ENCODE data around the gene NCAM1. TPM values are rescaled to one million over a fixed set of nuclear protein-coding genes. Genes with fewer than 3 reads are reported as not detected.
A peak's percentile ranks its signal among the peaks of the same experiment; 100 is the strongest.
"Not testable (repeated sequence)": the region's sequence is repeated elsewhere in the genome, so short reads cannot be mapped to it uniquely, and the experiment has no call there.

The NCAM1 gene
- polyA plus RNA-seq, 2 of the 4 experiments (the other 2 are of a cell fraction): 0.01 to 0.12 TPM

DNA sequence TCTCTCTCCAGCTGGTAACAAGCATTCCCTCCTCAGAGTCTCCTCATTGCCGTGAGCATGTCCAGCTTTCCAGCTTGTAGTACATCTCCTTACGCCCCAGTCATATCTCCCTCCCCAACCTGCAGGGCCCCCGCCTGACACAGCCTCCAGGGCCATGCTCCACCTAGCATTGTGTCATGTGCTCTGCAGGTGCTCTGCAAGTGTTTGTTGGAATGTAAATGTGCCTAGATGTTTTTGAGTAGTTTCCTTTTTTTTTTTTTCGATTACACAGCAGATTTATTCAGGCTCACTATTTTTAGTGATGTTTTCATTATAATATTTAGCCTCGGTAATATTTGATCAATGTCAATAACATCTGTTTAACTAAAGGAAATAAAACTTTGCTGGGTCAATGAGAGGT is 82.5 kb downstream of the NCAM1 start:
- ATAC-seq (no peak), DNase-seq (ENCODE audit: low read depth in 1 of 2, low spot score in 1 of 2) (no peak), FAIRE-seq (no peak)
- POLR2A ChIA-PET: no interaction called here
- WGBS (ENCODE audit: missing lambda C conversion rate): 26% methylated on average over 5 of the region's 5 CpGs
- Histone ChIP-seq H3K27ac (no peak overlapping the region), H3K4me2 (no peak overlapping the region), H3K9me3 (no peaks in the 10 kb centered on the region), H3K4me1 (no peaks in the 10 kb centered on the region), H3K4me3 (no peak overlapping the region)
- peak; percentile 33 for TF ChIP-seq MAFK (IDR thresholded peaks at IDR 0.05; ENCODE audit: partially characterized antibody)
- TF ChIP-seq PHF8 (IDR thresholded peaks at IDR 0.05; ENCODE audit: borderline replicate concordance, low read depth): no peak
- TF ChIP-seq KDM1A (IDR thresholded peaks at IDR 0.05; ENCODE audit: low read depth): no peak
- no peak for TF ChIP-seq JUNB (IDR thresholded peaks at IDR 0.05)
- CTCF ChIA-PET: no interaction called here

DNA sequence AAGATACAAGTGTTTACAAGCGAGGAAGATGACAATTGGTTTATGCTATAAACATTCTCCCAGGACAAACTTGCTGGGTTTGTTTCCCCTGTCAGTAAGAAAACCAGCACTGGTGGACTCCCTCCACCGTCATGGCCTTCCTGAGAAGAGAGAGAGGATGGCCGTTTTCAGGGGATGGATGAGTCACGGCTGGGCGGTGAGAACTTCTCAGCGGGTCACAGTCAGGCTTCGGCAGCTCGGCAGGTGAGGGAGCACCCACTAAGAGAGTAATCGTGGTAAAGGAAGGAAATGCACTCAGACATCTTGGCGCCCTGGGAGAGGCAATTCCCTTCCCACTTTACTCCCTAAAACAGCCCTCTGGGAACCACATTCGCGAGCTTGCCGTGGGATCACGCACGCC is 83.9 kb downstream of the NCAM1 start:
- DNase-seq (ENCODE audit: low read depth in 1 of 2, low spot score in 1 of 2): no peak
- Histone ChIP-seq H3K27ac (no peak overlapping the region), H3K9me3 (no peaks in the 10 kb centered on the region), H3K4me2 (no peak overlapping the region), H3K4me1 (no peaks in the 10 kb centered on the region), H3K4me3 (no peak overlapping the region)
- FAIRE-seq: no peak
- ChIA-PET POLR2A (no interaction called here), CTCF (interaction anchor here (0.6 kb wide), 1 partner anchor 52 kb away, joined by 3 read pairs; no protein-coding TSS in a partner anchor)
- ATAC-seq: no peak
- 58% methylated on average over 15 of the region's 15 CpGs for WGBS (ENCODE audit: missing lambda C conversion rate)
- TF ChIP-seq CHD4 (IDR thresholded peaks at IDR 0.05; ENCODE audit: borderline replicate concordance) (no peak), FOSB (CRISPR knock-in tag; IDR thresholded peaks at IDR 0.05) (no peak), JUN (IDR thresholded peaks at IDR 0.05) (no peak), RFX5 (IDR thresholded peaks at IDR 0.05) (no peak), RCOR1 (IDR thresholded peaks at IDR 0.05; ENCODE audit: low read depth, low read length) (no peak)

DNA sequence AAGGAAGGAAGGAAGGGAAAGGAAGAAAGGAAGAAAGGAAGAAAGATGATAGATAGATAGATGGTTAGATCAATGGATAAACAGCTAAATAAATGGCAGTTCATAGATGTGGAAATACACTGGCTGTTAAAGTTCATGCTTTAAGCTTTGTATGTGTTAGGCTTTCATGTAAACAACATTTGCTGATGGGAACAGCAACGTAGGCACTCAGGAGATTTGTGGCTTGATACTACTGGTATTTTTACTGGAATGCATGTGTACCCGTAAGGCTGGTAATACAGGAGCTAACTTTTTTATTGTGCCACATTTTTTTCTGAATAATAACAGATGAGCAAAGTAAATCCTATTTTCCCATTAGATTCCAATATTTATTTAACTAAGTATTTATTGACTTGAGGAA is 85.6 kb downstream of the NCAM1 start:
- FAIRE-seq (no peak), ATAC-seq (no peak), DNase-seq (ENCODE audit: low read depth in 1 of 2, low spot score in 1 of 2) (no peak)
- POLR2A ChIA-PET: no interaction called here
- no peak overlapping the region for H3K4me3 ChIP-seq
- no peaks in the 10 kb centered on the region for H3K9me3 ChIP-seq
- no peak overlapping the region for H3K4me2 ChIP-seq
- H3K4me1 ChIP-seq: no peaks in the 10 kb centered on the region
- H3K27ac ChIP-seq: no peak overlapping the region
- CTCF ChIA-PET: no interaction called here
- WGBS (ENCODE audit: missing lambda C conversion rate): 0% methylated on average over 2 of the region's 2 CpGs
- no peak for TF ChIP-seq ZFP36 (IDR thresholded peaks at IDR 0.05; ENCODE audit: borderline replicate concordance, partially characterized antibody)
- no peak for TF ChIP-seq CBX2 (IDR thresholded peaks at IDR 0.05; ENCODE audit: borderline replicate concordance, low read depth)
- TF ChIP-seq HOXA7 (CRISPR knock-in tag; IDR thresholded peaks at IDR 0.05): no peak
- TF ChIP-seq RFX5 (IDR thresholded peaks at IDR 0.05): no peak
- TF ChIP-seq PHF8 (IDR thresholded peaks at IDR 0.05; ENCODE audit: borderline replicate concordance, low read depth): no peak
- no peak for TF ChIP-seq ESRRA (IDR thresholded peaks at IDR 0.05; ENCODE audit: borderline replicate concordance, low read length)
- no peak for TF ChIP-seq GATA3 (IDR thresholded peaks at IDR 0.05; ENCODE audit: borderline replicate concordance)
- TF ChIP-seq ZSCAN20 (CRISPR knock-in tag; IDR thresholded peaks at IDR 0.05): no peak
- no peak for TF ChIP-seq JUN (IDR thresholded peaks at IDR 0.05)
- TF ChIP-seq CHD2 (IDR thresholded peaks at IDR 0.05; ENCODE audit: low read length, partially characterized antibody): no peak
- TF ChIP-seq NPAS2 (CRISPR knock-in tag; IDR thresholded peaks at IDR 0.05; ENCODE audit: borderline replicate concordance): no peak

DNA sequence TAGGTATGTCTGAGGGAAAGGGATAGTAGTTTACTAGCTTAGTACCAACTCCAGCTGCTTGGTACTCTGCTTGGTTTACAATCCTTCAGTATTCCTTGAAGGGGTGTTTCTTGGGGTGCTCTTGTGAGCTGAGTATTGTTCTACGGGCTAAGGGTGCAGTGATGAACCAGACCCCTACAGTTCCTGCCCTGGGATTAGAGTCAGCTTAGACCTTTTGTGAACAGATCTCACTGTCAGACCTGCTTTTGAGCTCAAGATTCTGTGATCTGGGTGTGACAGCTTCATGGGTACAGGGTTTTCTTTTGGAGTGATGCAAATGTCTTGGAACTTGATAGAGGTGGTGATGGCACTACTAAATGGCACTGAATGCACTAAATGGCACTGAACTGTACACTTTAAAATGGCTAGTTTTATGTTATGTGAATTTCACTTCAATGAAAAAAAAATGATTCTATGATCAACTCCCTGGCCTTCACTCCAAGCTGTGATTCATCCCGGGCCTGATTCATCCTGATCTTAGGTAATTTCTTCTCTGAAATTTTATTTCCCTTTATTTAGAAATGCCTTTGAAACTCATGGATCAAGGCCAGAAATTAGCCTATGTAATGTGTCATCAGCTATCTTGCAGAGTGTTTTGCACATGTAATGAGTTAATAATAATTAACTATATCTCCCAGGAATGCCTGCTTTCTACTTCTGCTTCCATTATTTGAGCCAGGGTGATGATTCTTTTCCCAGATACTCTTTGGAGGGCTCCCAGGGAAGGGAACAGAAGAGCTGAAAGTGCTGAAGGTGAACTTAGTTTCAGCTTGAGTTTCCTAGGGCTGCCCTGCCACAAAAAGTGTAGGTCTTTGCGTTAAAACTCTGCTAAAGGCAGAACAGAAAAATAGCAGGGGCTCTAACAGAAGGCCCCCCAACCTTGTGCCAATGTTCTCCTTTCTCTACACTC is 87.9 kb downstream of the NCAM1 start:
- no peaks in the 10 kb centered on the region for H3K4me1 ChIP-seq
- no peak overlapping the region for H3K4me3 ChIP-seq
- DNase-seq (ENCODE audit: low read depth in 1 of 2, low spot score in 1 of 2) (no peak), ATAC-seq (no peak), FAIRE-seq (no peak)
- 6% methylated on average over 3 of the region's 3 CpGs for WGBS (ENCODE audit: missing lambda C conversion rate)
- ChIA-PET CTCF (no interaction called here), POLR2A (no interaction called here)
- no peaks in the 10 kb centered on the region for H3K9me3 ChIP-seq
- H3K4me2 ChIP-seq: no peak overlapping the region
- no peak for TF ChIP-seq GATA3 (IDR thresholded peaks at IDR 0.05; ENCODE audit: borderline replicate concordance)
- no peak overlapping the region for H3K27ac ChIP-seq

DNA sequence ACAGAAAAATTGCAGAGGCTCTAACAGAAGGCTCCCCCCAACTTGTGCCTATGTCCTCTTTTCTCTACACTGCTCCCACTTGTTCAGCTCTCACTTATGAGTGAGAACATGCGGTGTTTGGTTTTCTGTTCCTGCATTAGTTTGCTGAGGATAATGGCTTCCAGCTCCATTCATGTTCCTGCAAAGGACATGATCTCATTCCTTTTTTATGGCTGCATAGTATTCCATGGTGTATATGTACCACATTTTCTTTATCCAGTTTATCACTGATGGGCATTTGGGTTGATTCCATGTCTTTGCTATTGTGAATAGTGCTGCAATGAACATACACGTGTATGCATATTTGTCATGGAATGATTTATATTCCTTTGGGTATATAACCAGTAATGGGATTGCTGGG is 91.8 kb downstream of the NCAM1 start:
- H3K4me2 ChIP-seq; H3K27ac ChIP-seq; FAIRE-seq; H3K4me3 ChIP-seq; H3K4me1 ChIP-seq; CTCF ChIA-PET; POLR2A ChIA-PET; DNase-seq (ENCODE audit: low read depth in 1 of 2, low spot score in 1 of 2); H3K9me3 ChIP-seq; ATAC-seq: not testable (repeated sequence)
- WGBS (ENCODE audit: missing lambda C conversion rate): 60% methylated on average over 2 of the region's 2 CpGs

Data from A549 (cell line).